ENCODE measurements around the gene ADCK1.

GRCh38 chr14:77752799-77753516, 47.0 kb upstream of the ADCK1 start:
- TF ChIP-seq, protein P1, sequence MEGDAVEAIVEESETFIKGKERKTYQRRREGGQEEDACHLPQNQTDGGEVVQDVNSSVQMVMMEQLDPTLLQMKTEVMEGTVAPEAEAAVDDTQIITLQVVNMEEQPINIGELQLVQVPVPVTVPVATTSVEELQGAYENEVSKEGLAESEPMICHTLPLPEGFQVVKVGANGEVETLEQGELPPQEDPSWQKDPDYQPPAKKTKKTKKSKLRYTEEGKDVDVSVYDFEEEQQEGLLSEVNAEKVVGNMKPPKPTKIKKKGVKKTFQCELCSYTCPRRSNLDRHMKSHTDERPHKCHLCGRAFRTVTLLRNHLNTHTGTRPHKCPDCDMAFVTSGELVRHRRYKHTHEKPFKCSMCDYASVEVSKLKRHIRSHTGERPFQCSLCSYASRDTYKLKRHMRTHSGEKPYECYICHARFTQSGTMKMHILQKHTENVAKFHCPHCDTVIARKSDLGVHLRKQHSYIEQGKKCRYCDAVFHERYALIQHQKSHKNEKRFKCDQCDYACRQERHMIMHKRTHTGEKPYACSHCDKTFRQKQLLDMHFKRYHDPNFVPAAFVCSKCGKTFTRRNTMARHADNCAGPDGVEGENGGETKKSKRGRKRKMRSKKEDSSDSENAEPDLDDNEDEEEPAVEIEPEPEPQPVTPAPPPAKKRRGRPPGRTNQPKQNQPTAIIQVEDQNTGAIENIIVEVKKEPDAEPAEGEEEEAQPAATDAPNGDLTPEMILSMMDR (conservative IDR thresholded peaks at IDR 0.05; ENCODE audit: low read depth in 2 of 2): no peak
- TF ChIP-seq EZH2 (IDR thresholded peaks at IDR 0.05; ENCODE audit: low read depth, unreplicated experiment): no peak
